ENCODE data around the gene MYADM.

Gene MYADM

DNA sequence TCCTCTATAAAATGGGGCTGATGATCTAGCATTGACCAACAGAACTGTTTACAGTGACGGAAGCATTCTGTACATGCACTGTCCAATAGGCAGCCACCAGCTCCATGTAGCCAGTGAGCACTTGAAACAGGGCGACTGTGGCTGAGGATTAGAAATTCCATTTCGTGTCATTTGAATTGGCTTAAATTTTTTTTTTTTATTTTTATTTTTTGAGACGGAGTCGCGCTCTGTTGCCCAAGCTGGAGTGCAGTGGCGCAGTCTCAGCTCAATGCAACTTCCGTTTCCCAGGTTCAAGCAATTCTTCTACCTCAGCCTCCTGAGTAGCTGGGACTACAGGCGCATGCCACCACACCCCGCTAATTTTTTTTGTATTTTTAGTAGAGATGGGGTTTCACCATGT lies 17.4 kb downstream of the MYADM start:
- no peak for TF ChIP-seq ZNF274 (IDR thresholded peaks at IDR 0.05; ENCODE audit: low read depth, low read length)
- no peak overlapping the region for H3K4me3 ChIP-seq (ENCODE audit: low read length)

GRCh38 chr19:53892301-53892980 lies 24.8 kb downstream of the MYADM start:
- no peak overlapping the region for H3K4me3 ChIP-seq (ENCODE audit: low read length)
- TF ChIP-seq ZNF274 (IDR thresholded peaks at IDR 0.05; ENCODE audit: low read depth, low read length): no peak

DNA sequence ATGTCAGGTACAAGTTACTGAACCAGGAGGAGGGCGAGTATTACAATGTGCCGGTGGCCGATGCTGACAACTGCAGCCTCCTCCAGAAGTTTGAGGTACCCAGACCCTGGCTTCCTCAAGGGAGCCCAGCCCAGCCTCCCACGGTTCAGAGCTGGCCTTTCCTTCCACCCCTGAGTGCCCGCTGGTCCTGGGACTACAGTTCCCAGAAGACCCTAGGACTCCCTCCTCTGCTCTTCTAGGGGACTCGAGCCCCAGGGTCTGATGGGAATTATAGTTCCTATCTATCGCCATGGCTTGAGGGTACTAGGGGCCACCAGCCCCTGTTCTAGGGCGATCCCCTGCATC lies 25.3 kb downstream of the MYADM start:
- no peak for TF ChIP-seq ZNF274 (IDR thresholded peaks at IDR 0.05; ENCODE audit: low read depth, low read length)
- no peak overlapping the region for H3K4me3 ChIP-seq (ENCODE audit: low read length)

GRCh38 chr19:53894707-53895106 lies 27.0 kb downstream of the MYADM start:
- TF ChIP-seq ZNF274 (IDR thresholded peaks at IDR 0.05; ENCODE audit: low read depth, low read length): no peak
- no peak overlapping the region for H3K4me3 ChIP-seq (ENCODE audit: low read length)

DNA sequence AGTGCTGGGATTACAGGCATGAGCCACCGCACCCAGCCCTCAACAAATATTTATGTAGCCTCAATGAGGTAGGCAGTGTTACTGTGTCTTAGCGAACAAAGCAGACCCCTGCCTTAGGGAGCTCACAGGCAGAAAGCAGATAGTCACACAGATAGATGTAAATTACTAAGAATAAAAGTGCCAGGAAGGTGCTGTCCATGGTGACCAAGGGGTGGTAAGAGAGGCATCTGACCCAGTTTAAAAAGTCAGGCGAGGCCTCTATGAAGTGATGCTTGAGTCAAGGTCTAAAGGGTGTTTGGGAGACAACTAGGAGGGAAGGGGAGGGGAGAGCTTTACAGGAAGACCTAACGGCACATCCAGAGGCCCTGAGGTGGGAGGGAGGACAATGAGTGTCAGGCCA lies 29.0 kb downstream of the MYADM start:
- TF ChIP-seq ZNF274 (IDR thresholded peaks at IDR 0.05; ENCODE audit: low read depth, low read length): no peak
- H3K4me3 ChIP-seq (ENCODE audit: low read length): no peak overlapping the region

DNA sequence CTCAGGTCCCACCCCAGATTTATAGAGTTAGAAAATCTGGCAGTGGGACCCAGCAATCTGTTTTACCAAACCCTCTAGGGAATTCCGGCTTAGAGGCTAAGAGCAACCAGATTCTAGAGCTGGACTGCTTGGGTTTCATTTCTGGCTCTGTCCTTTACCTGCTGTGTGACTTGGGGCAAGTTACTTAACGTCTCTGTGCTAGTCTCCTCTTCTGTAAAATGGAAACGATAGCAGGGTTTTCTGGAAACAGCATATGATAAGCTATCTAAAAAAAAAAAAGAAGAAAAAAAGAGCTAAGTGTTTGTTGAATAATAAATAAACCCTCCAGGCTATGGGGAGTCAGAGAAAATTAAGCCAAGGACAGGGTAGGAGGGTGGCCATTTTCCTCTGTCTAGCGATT lies 29.8 kb downstream of the MYADM start:
- TF ChIP-seq ZNF274 (IDR thresholded peaks at IDR 0.05; ENCODE audit: low read depth, low read length): no peak

DNA sequence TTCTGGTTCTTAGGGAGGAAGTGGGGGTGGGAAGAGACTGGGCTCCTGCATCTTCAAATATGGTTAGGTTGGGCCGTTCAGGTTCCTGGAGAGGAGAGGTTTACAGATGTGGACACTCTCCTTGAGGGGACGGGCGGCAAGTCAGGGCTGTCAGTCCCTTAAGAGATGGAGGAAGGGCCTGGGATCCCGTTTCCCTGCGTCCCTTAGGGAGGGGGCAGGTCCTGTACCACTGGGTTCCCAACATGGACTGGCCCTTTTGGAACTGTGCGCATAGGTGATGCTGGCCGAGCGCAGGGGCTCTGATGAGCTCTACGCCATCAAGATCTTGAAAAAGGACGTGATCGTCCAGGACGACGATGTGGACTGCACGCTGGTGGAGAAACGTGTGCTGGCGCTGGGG lies 30.5 kb downstream of the MYADM start:
- H3K4me3 ChIP-seq (ENCODE audit: low read length): no peak overlapping the region

More for the DNA sequence above, 29.8 kb downstream of the MYADM start:
- no peak overlapping the region for H3K4me3 ChIP-seq (ENCODE audit: low read length)

GRCh38 chr19:53898636-53899341 lies 31.1 kb downstream of the MYADM start:
- no peak overlapping the region for H3K4me3 ChIP-seq (ENCODE audit: low read length)

More for the DNA sequence above, 30.5 kb downstream of the MYADM start:
- no peak for TF ChIP-seq ZNF274 (IDR thresholded peaks at IDR 0.05; ENCODE audit: low read depth, low read length)

DNA sequence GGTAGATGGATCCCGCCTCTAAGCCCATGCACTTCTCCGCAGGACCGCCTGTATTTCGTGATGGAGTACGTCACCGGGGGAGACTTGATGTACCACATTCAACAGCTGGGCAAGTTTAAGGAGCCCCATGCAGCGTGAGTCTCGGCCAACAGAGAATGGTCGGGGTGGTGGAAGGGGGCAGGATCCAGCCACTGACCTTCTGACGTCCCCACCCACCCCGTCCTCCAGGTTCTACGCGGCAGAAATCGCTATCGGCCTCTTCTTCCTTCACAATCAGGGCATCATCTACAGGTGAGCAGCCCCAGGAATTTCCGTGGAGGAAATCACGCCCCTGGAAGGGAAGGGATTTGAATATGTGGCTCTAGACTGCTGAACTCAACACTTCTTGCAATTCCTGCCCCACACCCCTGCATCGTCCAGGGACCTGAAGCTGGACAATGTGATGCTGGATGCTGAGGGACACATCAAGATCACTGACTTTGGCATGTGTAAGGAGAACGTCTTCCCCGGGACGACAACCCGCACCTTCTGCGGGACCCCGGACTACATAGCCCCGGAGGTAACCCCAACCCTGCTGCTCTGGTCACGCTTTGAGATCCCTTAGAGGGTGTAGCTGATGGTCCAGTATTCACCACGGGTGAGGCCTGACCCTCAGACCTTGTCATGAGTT lies 32.6 kb downstream of the MYADM start:
- TF ChIP-seq ZNF274 (IDR thresholded peaks at IDR 0.05; ENCODE audit: low read depth, low read length): no peak
- no peak overlapping the region for H3K4me3 ChIP-seq (ENCODE audit: low read length)

More at GRCh38 chr19:53898636-53899341, 31.1 kb downstream of the MYADM start:
- TF ChIP-seq ZNF274 (IDR thresholded peaks at IDR 0.05; ENCODE audit: low read depth, low read length): no peak

- TF ChIP-seq ZNF274 (IDR thresholded peaks at IDR 0.05; ENCODE audit: low read depth, low read length): no peak
- H3K4me3 ChIP-seq (ENCODE audit: low read length): no peak overlapping the region
These were observed 35.5 kb downstream of the MYADM start for GRCh38 chr19:53903055-53903680.

GRCh38 chr19:53904909-53905308 lies 37.2 kb downstream of the MYADM start:
- TF ChIP-seq ZNF274 (IDR thresholded peaks at IDR 0.05; ENCODE audit: low read depth, low read length): no peak
- no peak overlapping the region for H3K4me3 ChIP-seq (ENCODE audit: low read length)

- H3K4me3 ChIP-seq (ENCODE audit: low read length): no peak overlapping the region
- TF ChIP-seq ZNF274 (IDR thresholded peaks at IDR 0.05; ENCODE audit: low read depth, low read length): no peak
These were observed 38.1 kb downstream of the MYADM start for GRCh38 chr19:53905787-53906186.

DNA sequence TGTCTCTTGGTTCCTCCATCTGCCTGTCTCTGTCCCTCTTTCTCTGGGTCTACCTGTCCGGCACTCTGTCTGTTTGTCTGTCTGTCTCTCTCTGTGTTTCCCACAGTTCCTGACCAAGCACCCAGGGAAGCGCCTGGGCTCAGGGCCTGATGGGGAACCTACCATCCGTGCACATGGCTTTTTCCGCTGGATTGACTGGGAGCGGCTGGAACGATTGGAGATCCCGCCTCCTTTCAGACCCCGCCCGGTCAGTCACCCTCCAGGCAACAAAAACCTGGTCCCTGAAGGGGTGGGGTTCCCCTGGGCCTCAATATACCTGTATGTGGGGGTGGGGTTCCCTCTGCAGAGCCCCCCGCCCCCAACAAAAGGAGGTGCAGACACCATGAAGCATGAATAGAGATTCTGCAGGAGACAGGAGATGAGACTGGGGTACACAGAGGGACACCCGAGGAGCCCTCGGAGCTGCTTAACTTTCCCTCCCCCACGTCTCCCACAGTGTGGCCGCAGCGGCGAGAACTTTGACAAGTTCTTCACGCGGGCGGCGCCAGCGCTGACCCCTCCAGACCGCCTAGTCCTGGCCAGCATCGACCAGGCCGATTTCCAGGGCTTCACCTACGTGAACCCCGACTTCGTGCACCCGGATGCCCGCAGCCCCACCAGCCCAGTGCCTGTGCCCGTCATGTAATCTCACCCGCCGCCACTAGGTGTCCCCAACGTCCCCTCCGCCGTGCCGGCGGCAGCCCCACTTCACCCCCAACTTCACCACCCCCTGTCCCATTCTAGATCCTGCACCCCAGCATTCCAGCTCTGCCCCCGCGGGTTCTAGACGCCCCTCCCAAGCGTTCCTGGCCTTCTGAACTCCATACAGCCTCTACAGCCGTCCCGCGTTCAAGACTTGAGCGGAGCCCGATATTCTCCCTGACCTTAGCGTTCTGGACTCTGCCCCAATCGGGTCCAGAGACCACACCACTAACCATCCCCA lies 38.8 kb downstream of the MYADM start:
- H3K4me3 ChIP-seq (ENCODE audit: low read length): no peak overlapping the region

More for the DNA sequence above, 38.8 kb downstream of the MYADM start:
- no peak for TF ChIP-seq ZNF274 (IDR thresholded peaks at IDR 0.05; ENCODE audit: low read depth, low read length)
